ENCODE data around the gene NDEL1.

Gene NDEL1

DNA sequence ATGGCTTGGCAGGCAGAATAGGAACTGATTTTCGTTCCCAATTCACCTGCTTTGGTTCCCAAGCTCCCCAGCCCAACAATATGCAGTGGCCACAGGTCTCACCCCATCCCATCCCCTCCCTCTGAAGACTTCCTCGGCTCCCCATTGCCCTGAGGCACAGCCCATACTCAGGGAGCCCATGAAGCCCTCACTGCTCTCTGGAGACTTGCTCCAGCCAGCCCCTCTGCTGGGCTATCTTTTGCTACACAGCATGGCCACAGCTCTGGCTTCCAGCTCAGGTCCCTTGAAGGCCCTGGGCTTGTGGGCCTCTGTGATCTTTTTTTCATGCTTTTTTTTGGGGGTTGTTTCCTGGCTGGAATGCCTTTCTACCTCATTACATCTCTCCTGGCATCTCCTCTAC lies 29.5 kb upstream of the NDEL1 start:
- Mint-ChIP-seq H3K9me3 (no peaks in the 10 kb centered on the region), H3K27ac (no peak overlapping the region), H3K4me3 (no peak overlapping the region), H3K4me1 (no peaks in the 10 kb centered on the region), H3K36me3 (no peaks in the 10 kb centered on the region)
- no peak for DNase-seq (ENCODE audit: low spot score in 2 of 2)
- no peak for ATAC-seq

DNA sequence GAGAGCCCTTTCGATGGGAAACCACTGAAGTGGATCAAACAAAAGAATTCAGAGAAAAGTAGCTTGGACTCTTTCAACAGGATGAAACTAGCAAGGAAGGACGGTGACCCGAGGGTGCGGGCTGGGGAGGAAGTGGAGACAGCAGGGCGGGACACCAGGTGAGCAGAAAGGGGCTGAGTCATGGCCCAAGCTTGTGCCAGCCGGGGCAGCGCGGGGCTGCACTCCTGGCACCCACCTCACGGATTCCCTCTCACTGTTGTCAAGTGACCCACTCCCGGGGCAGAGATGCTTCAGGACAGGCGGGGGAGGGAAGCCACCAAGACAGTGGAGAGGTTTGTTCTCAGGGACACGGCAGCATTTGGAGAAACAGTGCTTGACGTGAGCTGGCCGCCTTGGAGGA lies 27.3 kb upstream of the NDEL1 start:
- Mint-ChIP-seq H3K9me3 (no peaks in the 10 kb centered on the region), H3K27ac (peak overlapping the region; percentile 52)

DNA sequence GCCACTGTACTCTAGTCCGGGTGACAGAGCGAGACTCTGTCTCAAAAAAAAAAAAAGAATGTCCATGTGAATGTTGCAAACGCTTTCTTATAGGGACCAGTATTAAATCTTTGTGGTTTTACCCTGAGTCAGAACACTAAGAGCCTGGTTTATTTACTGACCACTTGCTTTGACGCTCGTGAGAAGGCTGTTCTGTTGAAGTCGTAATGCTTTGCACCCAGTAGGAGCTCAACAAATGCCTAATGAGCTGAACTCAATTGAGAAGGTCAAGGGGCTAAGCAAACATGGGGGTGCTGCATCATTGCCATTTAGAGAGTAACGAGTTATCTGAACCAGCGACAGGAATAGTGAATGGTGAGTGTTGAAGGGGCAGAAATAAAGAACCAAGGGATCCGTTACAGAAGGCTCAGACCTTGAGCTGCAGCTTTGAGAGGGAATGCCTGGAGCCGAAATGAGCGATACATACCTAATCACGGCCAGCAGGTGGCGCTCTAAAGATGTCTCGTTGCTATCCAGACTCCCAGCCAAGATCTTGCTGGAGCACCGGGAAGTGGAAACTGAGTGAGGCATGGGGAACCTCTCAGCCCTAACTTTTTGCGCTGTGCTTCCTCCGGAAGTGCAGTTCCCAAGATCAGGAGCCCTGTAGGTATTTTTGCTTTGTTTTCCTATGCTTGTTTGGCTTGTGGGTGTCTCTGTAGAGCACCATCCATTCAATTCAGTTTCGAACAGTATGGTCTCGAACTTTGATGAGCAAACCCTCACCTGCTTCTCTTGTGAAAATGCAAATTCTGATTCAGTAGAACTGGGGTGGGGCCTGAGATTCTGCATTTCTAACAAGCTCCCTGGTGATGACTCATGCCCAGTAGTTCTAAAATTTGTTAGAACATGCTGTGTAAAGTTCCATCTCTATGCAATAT lies 25.5 kb upstream of the NDEL1 start:
- Mint-ChIP-seq H3K36me3 (no peaks in the 10 kb centered on the region), H3K9me3 (no peaks in the 10 kb centered on the region), H3K4me1 (peaks cover 9% of the 10 kb centered on the region), H3K27ac (no peak overlapping the region), H3K4me3 (no peak overlapping the region)
- DNase-seq (ENCODE audit: low spot score in 2 of 2) (peak; percentile 66 to 86), ATAC-seq (peak; percentile 77)

More for the DNA sequence above, 27.3 kb upstream of the NDEL1 start:
- Mint-ChIP-seq H3K4me3 (no peak overlapping the region), H3K36me3 (no peaks in the 10 kb centered on the region), H3K4me1 (peaks cover 6% of the 10 kb centered on the region)
- ATAC-seq = no peak
- DNase-seq (ENCODE audit: low spot score in 2 of 2) = no peak

DNA sequence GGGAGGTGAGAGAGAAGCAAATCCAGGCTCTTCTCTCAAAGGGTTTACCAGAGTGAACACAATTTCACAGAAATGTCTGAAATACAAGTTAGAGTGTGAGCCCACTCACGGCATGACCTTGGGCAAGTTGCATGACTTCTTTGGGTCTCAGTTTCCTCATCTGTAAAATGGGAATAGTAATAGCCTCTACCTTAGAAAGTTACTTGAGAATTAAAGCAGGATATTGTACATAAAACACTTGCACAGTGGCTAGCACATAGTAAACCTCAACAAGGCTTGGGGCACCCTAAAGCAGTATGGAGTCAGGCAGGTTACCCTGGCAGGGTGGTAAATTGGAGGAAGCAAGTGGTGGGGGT lies 24.8 kb upstream of the NDEL1 start:
- DNase-seq (ENCODE audit: low spot score in 2 of 2) (no peak), ATAC-seq (no peak)
- Mint-ChIP-seq H3K4me3 (no peak overlapping the region), H3K9me3 (no peaks in the 10 kb centered on the region), H3K4me1 (peaks cover 9% of the 10 kb centered on the region), H3K36me3 (no peaks in the 10 kb centered on the region), H3K27ac (no peak overlapping the region)

DNA sequence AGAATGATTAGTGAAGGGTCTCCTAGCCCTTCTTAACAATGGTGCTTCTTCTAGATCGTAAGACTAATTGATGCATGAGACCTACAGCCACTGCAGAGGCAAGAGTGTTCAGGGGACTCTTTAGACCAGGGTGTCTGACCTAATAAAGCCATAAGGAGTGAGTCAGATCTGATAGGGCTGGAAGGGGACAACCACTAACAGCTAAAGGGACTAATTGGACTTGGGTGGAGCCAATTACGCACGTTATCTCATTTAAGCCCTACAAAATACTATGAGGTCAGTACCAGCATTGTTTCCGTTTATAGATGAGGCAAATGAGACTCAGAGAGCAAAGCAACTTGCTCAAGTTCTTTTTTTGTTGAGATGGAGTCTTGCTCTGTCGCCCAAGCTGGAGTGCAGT lies 23.6 kb upstream of the NDEL1 start:
- no peaks in the 10 kb centered on the region for H3K36me3 Mint-ChIP-seq
- no peak for ATAC-seq
- peaks cover 9% of the 10 kb centered on the region for H3K4me1 Mint-ChIP-seq
- no peak for DNase-seq (ENCODE audit: low spot score in 2 of 2)
- H3K4me3 Mint-ChIP-seq = no peak overlapping the region
- no peak overlapping the region for H3K27ac Mint-ChIP-seq
- no peaks in the 10 kb centered on the region for H3K9me3 Mint-ChIP-seq

DNA sequence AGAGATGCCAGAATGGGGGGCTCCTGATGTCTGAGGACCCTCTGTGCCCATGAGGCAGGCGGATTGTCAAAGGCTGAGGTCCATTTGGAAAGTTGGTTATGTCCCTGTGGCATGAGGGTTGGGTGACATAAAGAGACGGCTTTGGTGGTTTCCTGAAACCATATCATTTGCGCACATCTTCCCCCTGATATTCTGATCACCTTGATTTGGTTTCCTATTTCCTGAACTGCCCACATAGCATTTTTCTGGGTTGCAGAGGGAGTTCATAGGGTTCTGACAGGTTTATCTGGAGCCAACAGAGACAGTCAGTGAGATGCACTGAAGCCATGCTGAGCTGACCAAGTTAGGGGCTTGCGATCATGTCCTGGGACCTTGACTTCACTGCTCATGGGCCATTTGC lies 22.4 kb upstream of the NDEL1 start:
- H3K36me3 Mint-ChIP-seq = no peaks in the 10 kb centered on the region
- no peak overlapping the region for H3K4me3 Mint-ChIP-seq
- DNase-seq (ENCODE audit: low spot score in 2 of 2) = no peak
- no peak overlapping the region for H3K27ac Mint-ChIP-seq
- peaks cover 9% of the 10 kb centered on the region for H3K4me1 Mint-ChIP-seq
- no peak for ATAC-seq
- H3K9me3 Mint-ChIP-seq = no peaks in the 10 kb centered on the region

DNA sequence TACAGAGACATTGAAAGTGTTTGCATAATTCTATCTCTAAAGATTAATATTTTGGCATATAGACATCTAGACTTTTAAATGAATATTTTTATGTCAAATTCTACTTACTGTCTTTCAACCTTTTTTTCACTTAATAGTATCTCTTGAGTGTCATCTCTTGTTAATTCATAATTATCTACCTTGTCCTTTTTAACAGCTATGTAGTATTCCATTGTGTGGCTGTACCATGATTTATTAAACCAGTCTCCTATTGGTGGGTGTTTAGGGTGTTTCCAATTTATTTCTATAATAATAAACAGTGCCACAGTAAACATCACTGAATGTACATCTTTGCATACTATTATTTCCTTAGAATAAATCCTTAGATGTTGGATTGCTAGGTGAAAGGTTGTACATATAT lies 21.7 kb upstream of the NDEL1 start:
- no peak for ATAC-seq
- no peak for DNase-seq (ENCODE audit: low spot score in 2 of 2)
- H3K9me3 Mint-ChIP-seq = no peaks in the 10 kb centered on the region
- no peak overlapping the region for H3K4me3 Mint-ChIP-seq
- peaks cover 9% of the 10 kb centered on the region for H3K4me1 Mint-ChIP-seq
- no peak overlapping the region for H3K27ac Mint-ChIP-seq
- H3K36me3 Mint-ChIP-seq = no peaks in the 10 kb centered on the region

DNA sequence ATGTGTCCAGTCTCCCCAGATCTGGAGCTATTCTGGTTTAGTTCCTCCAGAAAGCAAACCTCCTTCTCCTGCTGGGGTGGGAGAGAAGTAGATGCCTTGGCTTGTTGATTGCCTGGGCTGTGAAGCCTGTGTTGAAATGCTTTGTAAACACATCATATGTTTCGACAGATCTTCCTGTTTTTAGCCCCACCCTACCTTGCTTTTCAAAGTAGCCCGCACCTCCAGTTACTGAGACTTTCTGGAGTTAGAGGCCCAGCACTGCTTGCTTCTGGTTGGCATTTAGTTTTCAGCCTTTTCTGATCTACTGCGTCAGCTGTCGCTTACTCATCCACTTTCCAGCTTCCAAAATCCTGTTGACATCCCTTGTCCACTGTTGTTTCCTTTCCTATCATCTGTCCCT lies 17.9 kb upstream of the NDEL1 start:
- H3K4me1 Mint-ChIP-seq = peaks cover 8% of the 10 kb centered on the region
- H3K9me3 Mint-ChIP-seq = no peaks in the 10 kb centered on the region
- H3K27ac Mint-ChIP-seq = no peak overlapping the region
- DNase-seq (ENCODE audit: low spot score in 2 of 2) = no peak
- no peaks in the 10 kb centered on the region for H3K36me3 Mint-ChIP-seq
- ATAC-seq = no peak
- no peak overlapping the region for H3K4me3 Mint-ChIP-seq

DNA sequence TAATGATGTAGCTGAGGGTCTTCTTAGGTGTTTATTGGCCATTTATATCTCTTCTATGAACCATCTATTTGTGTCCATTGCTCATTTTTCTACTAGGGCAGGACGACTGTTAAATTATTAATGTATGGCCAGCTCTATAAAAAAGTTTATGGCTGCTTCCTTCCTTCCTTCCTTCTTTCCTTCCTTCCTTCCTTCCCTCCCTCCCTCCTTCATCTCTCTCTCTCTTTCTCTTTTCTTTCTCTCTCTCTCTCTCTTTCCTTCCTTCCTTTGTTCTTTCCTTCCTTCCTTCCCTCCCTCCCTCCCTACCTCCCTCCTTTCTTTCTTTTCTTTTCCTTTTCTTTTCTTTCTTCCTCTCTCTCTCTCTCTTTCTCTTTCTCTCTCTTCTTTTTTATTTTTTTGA lies 17.2 kb upstream of the NDEL1 start:
- ATAC-seq (no peak), DNase-seq (ENCODE audit: low spot score in 2 of 2) (no peak)
- Mint-ChIP-seq H3K36me3 (no peaks in the 10 kb centered on the region), H3K4me1 (peaks cover 1% of the 10 kb centered on the region), H3K4me3 (no peak overlapping the region), H3K9me3 (no peaks in the 10 kb centered on the region), H3K27ac (no peak overlapping the region)

DNA sequence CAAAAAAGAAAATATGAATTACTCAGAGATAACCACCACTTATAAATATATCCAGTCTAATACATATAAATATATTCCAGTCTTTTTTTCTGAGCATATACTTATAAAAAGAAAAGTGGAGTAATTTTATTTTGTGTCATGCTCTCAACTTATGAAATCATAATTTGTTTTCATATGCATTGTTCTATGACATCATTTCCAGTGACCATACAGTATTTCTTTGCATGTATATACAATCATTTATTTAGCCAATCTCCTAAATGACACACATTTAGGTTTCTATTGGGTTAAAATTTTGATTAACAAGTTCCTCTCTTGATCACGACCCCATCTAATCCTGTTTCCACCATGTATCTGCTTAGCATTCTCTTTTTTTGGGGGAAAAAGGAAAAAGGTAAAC lies 16.4 kb upstream of the NDEL1 start:
- Mint-ChIP-seq H3K4me3 (no peak overlapping the region), H3K36me3 (no peaks in the 10 kb centered on the region), H3K4me1 (no peaks in the 10 kb centered on the region), H3K9me3 (no peaks in the 10 kb centered on the region), H3K27ac (no peak overlapping the region)
- ATAC-seq (no peak), DNase-seq (ENCODE audit: low spot score in 2 of 2) (no peak)

DNA sequence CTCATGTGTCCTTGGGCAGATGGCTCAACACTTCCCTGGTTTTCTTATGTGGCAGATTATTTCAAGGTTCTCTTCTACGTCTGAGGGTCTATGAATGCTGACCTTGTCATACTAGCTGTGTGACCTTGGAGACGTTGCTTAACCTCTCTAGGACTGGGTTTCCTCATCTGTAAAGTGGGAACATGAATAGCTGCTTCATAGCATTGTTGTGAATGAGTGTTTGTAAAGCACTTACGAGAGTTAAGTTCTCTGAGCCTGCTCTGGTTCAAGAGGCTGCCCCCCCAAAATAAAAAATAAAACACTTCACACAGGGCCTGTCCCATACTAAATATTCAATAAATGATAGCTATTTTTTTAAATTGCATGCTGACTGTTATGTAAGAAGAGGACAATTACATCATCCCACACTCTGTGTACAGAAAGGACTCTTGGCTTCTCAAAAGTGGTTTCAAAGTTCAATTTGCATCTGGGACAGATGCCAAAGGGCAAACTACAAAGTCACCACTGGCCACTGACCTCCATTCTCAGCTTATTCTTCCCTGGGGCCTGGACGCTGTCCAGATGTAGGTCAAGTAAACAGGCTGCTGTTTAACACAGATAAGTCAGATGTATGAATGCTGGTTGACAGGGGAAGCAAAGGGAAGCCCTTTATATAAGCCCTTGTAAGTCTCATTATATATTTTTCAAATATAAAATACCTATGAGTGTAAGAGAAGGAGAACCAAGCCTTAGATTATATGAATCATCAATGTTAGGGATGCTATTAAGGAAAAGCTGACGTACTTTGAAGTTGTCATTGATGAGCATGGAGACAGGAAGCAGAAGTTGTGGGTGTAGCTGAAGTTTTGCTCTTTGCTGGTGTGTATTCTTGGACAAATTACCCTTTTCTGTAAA lies 15.4 kb upstream of the NDEL1 start:
- Mint-ChIP-seq H3K36me3 (no peaks in the 10 kb centered on the region), H3K4me1 (no peaks in the 10 kb centered on the region), H3K27ac (no peak overlapping the region), H3K4me3 (no peak overlapping the region), H3K9me3 (no peaks in the 10 kb centered on the region)
- ATAC-seq = no peak
- DNase-seq (ENCODE audit: low spot score in 2 of 2) = no peak

DNA sequence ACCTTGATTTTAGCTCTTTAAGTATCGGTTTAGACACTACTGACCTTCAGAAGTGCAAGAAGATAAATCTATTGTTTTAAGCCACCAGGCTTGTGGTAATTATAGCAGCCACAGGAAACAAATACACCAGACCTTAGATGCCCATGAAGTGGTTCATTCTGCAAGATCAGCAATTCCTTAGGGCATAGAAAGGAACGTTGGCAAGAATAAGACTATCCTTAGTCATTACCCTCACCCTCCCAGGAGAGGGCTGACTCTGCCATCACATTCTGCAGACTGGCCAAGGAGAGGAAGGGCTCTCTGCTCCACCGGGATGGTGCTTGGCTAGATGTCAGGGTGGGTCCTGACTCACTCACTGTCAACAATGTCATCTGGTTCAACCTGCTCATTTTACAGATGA lies 14.1 kb upstream of the NDEL1 start:
- H3K4me1 Mint-ChIP-seq = no peaks in the 10 kb centered on the region
- H3K36me3 Mint-ChIP-seq = no peaks in the 10 kb centered on the region
- no peak overlapping the region for H3K4me3 Mint-ChIP-seq
- H3K9me3 Mint-ChIP-seq = no peaks in the 10 kb centered on the region
- DNase-seq (ENCODE audit: low spot score in 2 of 2) (no peak), ATAC-seq (no peak)
- H3K27ac Mint-ChIP-seq = no peak overlapping the region

DNA sequence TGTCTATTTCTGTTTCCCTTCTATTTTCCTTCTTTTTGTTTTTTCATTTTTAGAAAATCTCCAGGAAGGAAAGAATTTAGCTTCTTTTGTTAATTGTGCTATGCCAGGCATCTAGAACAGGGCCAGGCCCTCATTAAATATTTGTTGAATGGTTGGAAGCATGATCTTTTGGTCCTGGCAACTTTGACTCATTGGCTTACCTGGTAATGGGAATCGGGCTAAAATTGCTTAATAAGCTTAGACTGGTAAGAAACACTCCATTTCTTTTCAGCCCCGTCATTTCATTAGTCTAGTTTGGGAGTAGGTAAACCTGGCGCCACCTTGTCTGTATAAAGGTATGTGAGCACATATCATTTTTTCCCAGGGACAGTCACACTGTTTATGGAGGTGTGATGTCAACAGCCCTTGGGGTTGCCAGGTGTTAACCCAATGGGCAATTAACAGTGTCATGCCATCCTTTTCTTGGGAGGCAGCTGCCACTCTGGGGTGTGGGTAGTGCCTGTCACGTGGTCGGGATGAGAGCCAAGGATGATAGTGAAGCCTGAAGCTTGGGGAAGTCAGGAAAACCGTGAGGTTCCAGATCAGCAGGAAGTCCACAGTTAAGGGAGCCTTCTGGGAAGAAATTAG lies 9.5 kb upstream of the NDEL1 start:
- no peak for ATAC-seq
- no peak overlapping the region for H3K4me3 Mint-ChIP-seq
- H3K9me3 Mint-ChIP-seq = no peaks in the 10 kb centered on the region
- H3K4me1 Mint-ChIP-seq = no peaks in the 10 kb centered on the region
- no peak for DNase-seq (ENCODE audit: low spot score in 2 of 2)
- H3K27ac Mint-ChIP-seq = no peak overlapping the region
- H3K36me3 Mint-ChIP-seq = no peaks in the 10 kb centered on the region

DNA sequence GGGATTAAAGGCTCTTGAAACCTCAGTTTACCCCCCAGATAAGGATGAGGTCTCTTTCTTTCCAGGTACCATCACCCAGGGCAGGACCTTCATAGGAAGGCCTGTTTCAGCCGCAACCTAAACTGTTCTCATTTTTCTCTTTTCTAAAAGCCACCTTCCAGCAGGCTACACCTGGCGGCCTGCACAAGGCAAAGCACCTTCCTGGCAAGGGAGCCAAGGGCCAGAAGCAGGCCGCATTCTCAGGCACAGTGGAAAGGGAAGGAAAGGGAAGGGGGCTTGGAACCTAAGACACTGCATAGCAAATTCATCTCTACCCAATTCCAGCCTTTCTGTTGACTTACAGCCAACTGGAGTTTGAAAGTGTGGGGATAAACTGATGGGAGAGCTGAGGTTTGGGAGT lies 8.9 kb upstream of the NDEL1 start:
- H3K4me3 Mint-ChIP-seq = no peak overlapping the region
- ATAC-seq = no peak
- H3K27ac Mint-ChIP-seq = no peak overlapping the region
- H3K4me1 Mint-ChIP-seq = no peaks in the 10 kb centered on the region
- no peaks in the 10 kb centered on the region for H3K36me3 Mint-ChIP-seq
- no peaks in the 10 kb centered on the region for H3K9me3 Mint-ChIP-seq
- no peak for DNase-seq (ENCODE audit: low spot score in 2 of 2)

DNA sequence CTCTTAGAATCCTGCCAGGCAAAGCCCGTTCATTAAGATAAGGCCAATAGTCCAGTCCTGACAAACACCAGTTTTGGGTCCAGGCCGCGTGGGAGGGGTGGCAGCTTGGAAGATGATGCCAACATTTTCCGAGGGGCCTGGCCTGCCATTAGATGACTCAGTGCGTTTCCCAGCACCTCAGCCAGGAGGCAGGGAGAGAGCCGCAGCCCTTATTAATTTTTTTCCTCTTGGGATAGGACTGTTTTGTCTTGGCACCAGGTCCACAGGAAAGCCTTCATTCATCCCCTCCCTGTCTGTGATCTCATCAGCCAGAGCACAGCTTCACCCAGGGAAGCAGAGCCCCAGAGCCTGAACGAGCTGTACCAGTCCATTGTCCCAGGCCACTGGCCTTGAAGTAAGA lies 4.7 kb upstream of the NDEL1 start:
- H3K27ac Mint-ChIP-seq = no peak overlapping the region
- H3K4me3 Mint-ChIP-seq = no peak overlapping the region
- no peaks in the 10 kb centered on the region for H3K9me3 Mint-ChIP-seq
- peaks cover 4% of the 10 kb centered on the region for H3K36me3 Mint-ChIP-seq
- DNase-seq (ENCODE audit: low spot score in 2 of 2) (no peak), ATAC-seq (no peak)
- no peaks in the 10 kb centered on the region for H3K4me1 Mint-ChIP-seq

Data from stimulated activated effector memory CD8-positive, alpha-beta T cell treated with anti-CD3 and anti-CD28 coated beads, Interleukin-12 subunit alpha, Interleukin-12 subunit beta, amount 100 ng/mL, for 72 hours (primary cell).